Suprapubic skin (tissue), 4 donors: ENCODE data around the gene AGAP1. TPM values are rescaled to one million over a fixed set of nuclear protein-coding genes. Genes with fewer than 3 reads are reported as not detected.

ENCODE experiments used
- DNase-seq, 2 donors: peaks; one replicate each; pipeline ENCODE4 v3.0.0-alpha.2; 2019; ENCODE audit warnings: low spot score in 2 of 2
- H3K27ac ChIP-seq: fragments of 200-600 bp; sonication (generic); one replicate; pipeline ENCODE4 v1.5.1; 2019
- H3K27me3 ChIP-seq: fragments of 200-600 bp; sonication (generic); one replicate; pipeline ENCODE4 v1.5.1; 2019
- H3K36me3 ChIP-seq: fragments of 200-600 bp; sonication (generic); one replicate; pipeline ENCODE4 v1.5.1; 2019
- H3K4me1 ChIP-seq: fragments of 200-600 bp; sonication (generic); one replicate; pipeline ENCODE4 v1.5.1; 2019
- H3K4me3 ChIP-seq: fragments of 200-600 bp; sonication (generic); one replicate; pipeline ENCODE4 v1.5.1; 2019; ENCODE audit warnings: mild to moderate bottlenecking
- H3K9me3 ChIP-seq: fragments of 200-600 bp; sonication (generic); one replicate; pipeline ENCODE4 v1.5.1; 2019
- EP300 ChIP-seq: sonication (generic); formaldehyde crosslinking; IDR thresholded peaks from one replicate; pipeline ENCODE4 v1.6.1; 2017; ENCODE audit warnings: antibody characterized with exemption
- POLR2A ChIP-seq, 2 donors: fragments of 450-650 bp; IDR thresholded peaks; one replicate each; pipeline ENCODE4 v1.6.1; 2017; ENCODE audit warnings: antibody characterized with exemption in 2 of 2, mild to moderate bottlenecking in 2 of 2, moderate library complexity in 2 of 2
- POLR2AphosphoS5 ChIP-seq, 3 donors: sonication (generic); formaldehyde crosslinking; IDR thresholded peaks; one replicate each; pipeline ENCODE4 v1.6.1; 2017; ENCODE audit warnings: antibody characterized with exemption in 3 of 3
- WGBS: methylation state at CpG from one replicate; pipeline ENCODE4 v1.1.5; 2018; 5-methylcytosine and 5-hydroxymethylcytosine counted together
- total RNA-seq, 4 donors: library from RNA; depleted of rRNA; stranded (reverse); fragments of >200 nt; gene quantifications; one replicate each; pipeline ENCODE4 v1.1.0, GENCODE V29; 2016
- TF ChIP-seq, protein P1 (sequence below), 2 donors: fragments of 200-600 bp in 1 of 2; fragments of 450-650 bp in 1 of 2; sonication (generic) in 1 of 2; IDR thresholded peaks; one replicate each; pipeline ENCODE4 v1.5.1; 2016 to 2019; ENCODE audit warnings: antibody characterized with exemption in 2 of 2, mild to moderate bottlenecking in 1 of 2, moderate library complexity in 1 of 2

AGAP1 gene
- total RNA-seq, 4 donors from 2014 or later, result 14.1 to 30.7 (median 19.4) TPM

DNA sequence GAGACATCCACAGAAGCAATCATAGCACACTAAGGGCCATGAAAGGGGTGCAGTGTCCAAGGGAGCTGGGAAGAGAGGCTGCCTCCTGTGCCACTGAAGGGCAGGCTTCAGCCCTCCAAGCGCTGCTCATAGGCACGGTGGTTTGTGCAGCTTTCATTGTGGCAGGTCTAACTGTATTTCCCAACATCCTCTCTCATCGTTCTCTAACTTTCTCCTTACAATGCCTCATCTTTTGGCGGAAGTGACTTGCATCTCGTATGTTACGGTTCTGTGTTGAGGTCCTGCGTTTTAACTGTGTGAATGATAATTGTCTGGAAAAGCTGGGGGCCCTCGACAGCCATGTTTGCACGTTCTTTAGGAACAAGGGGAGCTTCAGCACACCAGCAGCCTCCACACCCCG lies 460.4 kb downstream of the AGAP1 start:
- no peak for TF ChIP-seq POLR2A (IDR thresholded peaks at IDR 0.05)
- TF ChIP-seq POLR2AphosphoS5 (IDR thresholded peaks at IDR 0.05), result no peak
- TF ChIP-seq, protein P1, sequence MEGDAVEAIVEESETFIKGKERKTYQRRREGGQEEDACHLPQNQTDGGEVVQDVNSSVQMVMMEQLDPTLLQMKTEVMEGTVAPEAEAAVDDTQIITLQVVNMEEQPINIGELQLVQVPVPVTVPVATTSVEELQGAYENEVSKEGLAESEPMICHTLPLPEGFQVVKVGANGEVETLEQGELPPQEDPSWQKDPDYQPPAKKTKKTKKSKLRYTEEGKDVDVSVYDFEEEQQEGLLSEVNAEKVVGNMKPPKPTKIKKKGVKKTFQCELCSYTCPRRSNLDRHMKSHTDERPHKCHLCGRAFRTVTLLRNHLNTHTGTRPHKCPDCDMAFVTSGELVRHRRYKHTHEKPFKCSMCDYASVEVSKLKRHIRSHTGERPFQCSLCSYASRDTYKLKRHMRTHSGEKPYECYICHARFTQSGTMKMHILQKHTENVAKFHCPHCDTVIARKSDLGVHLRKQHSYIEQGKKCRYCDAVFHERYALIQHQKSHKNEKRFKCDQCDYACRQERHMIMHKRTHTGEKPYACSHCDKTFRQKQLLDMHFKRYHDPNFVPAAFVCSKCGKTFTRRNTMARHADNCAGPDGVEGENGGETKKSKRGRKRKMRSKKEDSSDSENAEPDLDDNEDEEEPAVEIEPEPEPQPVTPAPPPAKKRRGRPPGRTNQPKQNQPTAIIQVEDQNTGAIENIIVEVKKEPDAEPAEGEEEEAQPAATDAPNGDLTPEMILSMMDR (IDR thresholded peaks at IDR 0.05), result no peak
- no peak for TF ChIP-seq EP300
- Histone ChIP-seq H3K9me3 (no peaks in the 10 kb centered on the region), H3K4me1 (no peaks in the 10 kb centered on the region), H3K27me3 (no peaks in the 10 kb centered on the region), H3K36me3 (no peaks in the 10 kb centered on the region), H3K4me3 (no peak overlapping the region), H3K27ac (no peak overlapping the region)
- no peak for DNase-seq
- 94% methylated on average over 10 of the region's 10 CpGs for WGBS

DNA sequence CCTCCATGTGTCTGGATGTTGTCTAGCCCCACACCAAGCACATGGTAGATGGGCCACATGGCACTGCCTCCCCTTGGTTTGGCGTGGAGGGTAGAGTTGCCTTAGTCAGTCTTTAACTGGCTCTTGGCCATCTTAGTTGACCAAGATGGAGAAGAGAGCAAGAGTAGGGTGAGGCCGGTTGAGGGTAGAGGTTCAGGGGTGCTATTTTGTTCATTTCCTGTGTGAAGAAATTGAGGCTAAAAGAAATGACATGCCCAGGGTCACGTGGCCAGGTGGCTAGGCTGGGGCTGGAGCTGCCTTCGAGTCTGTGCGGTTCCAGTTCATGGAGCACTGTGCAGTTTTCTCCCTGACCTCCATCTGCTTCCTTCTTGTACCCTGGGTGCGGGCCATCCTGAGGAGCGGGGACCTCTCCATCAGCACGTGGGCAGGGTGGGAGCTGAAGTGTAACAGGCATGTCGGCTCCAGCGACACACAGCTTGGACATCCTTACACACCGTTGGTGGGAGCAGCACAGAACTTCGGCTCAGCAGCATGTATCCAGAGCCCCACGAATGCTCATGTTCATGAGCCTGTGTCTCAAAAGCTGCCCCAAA lies 461.1 kb downstream of the AGAP1 start:
- H3K4me3 ChIP-seq, result no peak overlapping the region
- no peaks in the 10 kb centered on the region for H3K9me3 ChIP-seq
- no peak for DNase-seq
- no peaks in the 10 kb centered on the region for H3K4me1 ChIP-seq
- no peak overlapping the region for H3K27ac ChIP-seq
- WGBS, result 95% methylated on average over 8 of the region's 13 CpGs
- peaks cover 4% of the 10 kb centered on the region for H3K36me3 ChIP-seq
- H3K27me3 ChIP-seq, result no peaks in the 10 kb centered on the region
- TF ChIP-seq POLR2A (IDR thresholded peaks at IDR 0.05) (no peak), EP300 (no peak), POLR2AphosphoS5 (IDR thresholded peaks at IDR 0.05) (no peak)
- TF ChIP-seq, protein P1 (IDR thresholded peaks at IDR 0.05), result no peak

DNA sequence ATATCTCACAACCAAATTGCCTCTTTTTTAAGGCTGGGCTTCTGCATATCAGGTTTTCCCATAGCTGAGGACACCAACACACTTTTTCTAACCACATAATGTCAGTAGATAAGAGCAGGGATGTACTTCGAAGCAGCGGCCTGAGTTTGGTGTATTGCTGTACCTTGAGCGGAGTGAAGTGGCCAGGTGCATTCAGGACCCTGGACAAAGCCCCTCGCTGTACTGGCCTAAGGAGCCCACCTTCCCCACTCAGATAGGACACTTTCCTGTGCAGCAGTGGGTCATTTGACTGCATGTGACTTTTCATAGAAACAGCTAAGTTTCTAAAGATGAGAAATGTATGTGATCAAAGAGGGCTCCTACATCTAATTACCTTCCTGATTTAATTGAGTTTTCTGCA lies 461.8 kb downstream of the AGAP1 start:
- no peaks in the 10 kb centered on the region for H3K4me1 ChIP-seq
- no peak for DNase-seq
- H3K36me3 ChIP-seq, result peaks cover 5% of the 10 kb centered on the region
- H3K4me3 ChIP-seq, result no peak overlapping the region
- H3K27ac ChIP-seq, result no peak overlapping the region
- TF ChIP-seq POLR2A (IDR thresholded peaks at IDR 0.05), result no peak
- WGBS, result 90% methylated on average over 4 of the region's 4 CpGs
- no peaks in the 10 kb centered on the region for H3K9me3 ChIP-seq
- H3K27me3 ChIP-seq, result no peaks in the 10 kb centered on the region

DNA sequence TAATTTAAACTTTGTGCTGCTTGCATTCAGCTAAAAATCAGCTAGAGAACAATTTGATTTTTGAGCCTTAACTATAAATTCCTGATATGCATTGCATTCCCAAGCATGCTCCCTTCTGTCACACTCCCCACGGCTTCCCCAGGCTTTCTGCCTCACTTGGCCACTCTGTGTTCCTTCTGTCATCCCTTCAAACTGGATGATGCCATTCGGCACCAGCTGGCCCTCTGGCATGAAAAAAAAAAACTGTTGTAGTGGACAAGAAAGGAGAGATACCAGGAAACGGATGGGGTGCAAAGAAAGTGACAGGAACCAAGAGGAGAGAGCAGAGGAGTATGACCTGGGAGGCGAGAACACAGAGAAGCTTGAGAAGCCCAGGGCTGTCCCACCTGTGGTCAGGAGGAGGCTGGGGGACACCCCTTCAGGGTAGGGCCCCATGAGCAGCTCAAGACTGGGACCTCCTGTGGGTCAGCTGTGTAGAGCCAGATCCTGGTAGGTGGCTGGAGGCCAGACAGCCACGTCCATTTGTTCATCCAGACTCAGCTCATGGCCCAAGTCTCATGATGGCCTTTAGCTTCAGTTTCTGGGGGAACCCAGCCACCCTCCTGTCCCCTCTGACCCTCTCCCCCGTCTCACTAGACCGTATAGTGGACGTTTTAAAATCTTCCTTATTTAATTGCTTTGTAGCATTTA lies 462.6 kb downstream of the AGAP1 start:
- Histone ChIP-seq H3K36me3 (peaks cover 5% of the 10 kb centered on the region), H3K4me1 (no peaks in the 10 kb centered on the region), H3K4me3 (no peak overlapping the region), H3K27me3 (no peaks in the 10 kb centered on the region), H3K9me3 (no peaks in the 10 kb centered on the region), H3K27ac (no peak overlapping the region)
- no peak for DNase-seq
- TF ChIP-seq, protein P1 (IDR thresholded peaks at IDR 0.05), result no peak
- TF ChIP-seq POLR2AphosphoS5 (IDR thresholded peaks at IDR 0.05) (no peak), POLR2A (IDR thresholded peaks at IDR 0.05) (no peak), EP300 (no peak)
- WGBS, result 89% methylated on average over 8 of the region's 8 CpGs

DNA sequence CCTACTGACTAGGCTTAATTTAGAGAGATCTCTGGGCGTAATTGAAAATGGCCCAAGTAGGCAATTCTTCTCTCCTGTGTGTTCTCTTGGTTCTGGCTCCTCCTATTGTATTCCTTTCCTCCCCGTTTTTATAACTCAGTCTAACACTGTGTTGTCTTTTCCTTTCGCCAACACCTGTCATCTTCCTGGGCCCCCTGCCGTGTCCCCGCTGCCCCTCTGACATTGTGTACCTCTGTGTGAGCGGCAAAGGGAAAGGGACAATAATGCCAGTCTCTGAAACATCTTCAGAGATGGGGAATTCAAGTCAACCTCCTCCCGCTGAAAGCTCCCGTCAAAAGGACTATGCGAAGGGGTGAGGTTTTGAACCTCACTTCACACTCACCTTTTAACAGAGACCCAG lies 463.4 kb downstream of the AGAP1 start:
- DNase-seq, result no peak
- Histone ChIP-seq H3K9me3 (no peaks in the 10 kb centered on the region), H3K36me3 (peaks cover 5% of the 10 kb centered on the region), H3K4me3 (no peak overlapping the region), H3K27ac (no peak overlapping the region), H3K4me1 (no peaks in the 10 kb centered on the region), H3K27me3 (no peaks in the 10 kb centered on the region)
- no peak for TF ChIP-seq EP300
- TF ChIP-seq POLR2A (IDR thresholded peaks at IDR 0.05), result no peak
- no peak for TF ChIP-seq POLR2AphosphoS5 (IDR thresholded peaks at IDR 0.05)
- TF ChIP-seq, protein P1 (IDR thresholded peaks at IDR 0.05), result no peak
- 93% methylated on average over 9 of the region's 9 CpGs for WGBS
